ENCODE data around the gene ARHGEF37.

DNA sequence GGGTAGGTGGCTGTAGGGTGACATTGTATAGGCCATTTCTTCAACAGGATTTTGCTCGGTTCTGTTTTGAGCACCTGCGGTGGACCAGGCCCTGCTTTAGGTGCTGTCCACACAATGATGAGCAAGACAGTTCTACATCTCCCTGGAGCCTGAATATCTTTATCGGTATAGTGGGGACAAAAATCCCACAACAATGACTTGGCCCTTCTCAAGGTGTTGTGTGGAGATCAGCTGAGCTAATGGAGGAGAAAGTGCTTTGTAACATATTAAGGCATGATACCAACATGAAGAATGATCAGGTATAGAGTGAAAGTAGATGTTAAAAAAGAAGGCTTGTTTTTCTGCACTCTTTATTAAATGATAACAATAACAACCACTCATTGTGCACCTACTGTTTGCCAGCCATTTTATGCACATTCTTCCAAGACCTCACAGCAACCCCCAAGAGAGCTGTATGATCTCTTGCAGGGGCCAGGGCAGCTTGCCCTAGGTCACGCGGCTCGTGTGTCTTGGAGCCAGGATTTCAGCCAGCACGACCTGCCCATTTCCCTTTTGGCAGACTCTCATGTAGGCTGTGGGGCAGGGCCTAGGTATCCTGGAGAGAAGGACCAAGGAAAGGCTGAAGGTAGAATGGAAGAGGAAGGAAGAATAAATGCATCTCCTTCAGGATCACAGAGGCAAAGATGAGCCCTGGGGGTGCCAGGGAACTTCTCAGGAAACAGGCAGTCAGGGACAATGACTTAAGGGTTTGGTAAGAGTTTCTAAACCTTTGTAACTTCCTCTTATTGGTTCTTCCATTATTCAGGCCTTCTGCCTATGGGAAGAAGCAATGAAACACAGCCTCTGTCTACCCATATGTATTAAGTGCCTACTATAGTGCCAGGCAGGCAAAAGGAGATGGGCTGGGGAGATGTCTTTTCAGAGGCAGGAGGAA is 98.8 kb downstream of the ARHGEF37 start:
- TF ChIP-seq, protein P1, sequence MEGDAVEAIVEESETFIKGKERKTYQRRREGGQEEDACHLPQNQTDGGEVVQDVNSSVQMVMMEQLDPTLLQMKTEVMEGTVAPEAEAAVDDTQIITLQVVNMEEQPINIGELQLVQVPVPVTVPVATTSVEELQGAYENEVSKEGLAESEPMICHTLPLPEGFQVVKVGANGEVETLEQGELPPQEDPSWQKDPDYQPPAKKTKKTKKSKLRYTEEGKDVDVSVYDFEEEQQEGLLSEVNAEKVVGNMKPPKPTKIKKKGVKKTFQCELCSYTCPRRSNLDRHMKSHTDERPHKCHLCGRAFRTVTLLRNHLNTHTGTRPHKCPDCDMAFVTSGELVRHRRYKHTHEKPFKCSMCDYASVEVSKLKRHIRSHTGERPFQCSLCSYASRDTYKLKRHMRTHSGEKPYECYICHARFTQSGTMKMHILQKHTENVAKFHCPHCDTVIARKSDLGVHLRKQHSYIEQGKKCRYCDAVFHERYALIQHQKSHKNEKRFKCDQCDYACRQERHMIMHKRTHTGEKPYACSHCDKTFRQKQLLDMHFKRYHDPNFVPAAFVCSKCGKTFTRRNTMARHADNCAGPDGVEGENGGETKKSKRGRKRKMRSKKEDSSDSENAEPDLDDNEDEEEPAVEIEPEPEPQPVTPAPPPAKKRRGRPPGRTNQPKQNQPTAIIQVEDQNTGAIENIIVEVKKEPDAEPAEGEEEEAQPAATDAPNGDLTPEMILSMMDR (IDR thresholded peaks at IDR 0.05; ENCODE audit: low read depth, low read length, poor library complexity, severe bottlenecking) = no peak
- TF ChIP-seq EZH2phosphoT487 (IDR thresholded peaks at IDR 0.05; ENCODE audit: borderline replicate concordance, low read length) = no peak
